HepG2 (cell line): ENCODE results near the gene SLC22A31. TPM values are rescaled to one million over a fixed set of nuclear protein-coding genes. Genes with fewer than 3 reads are reported as not detected.

ENCODE experiments used
- AKNA ChIP-seq: sonication (generic); formaldehyde crosslinking; IDR thresholded peaks from 2 replicates; pipeline ENCODE4 v1.4.0; 2020; ENCODE audit warnings: missing genetic modification reagents, borderline replicate concordance
- ELF3 ChIP-seq: IDR thresholded peaks from 2 replicates; pipeline ENCODE4 v1.6.1; 2016; ENCODE audit warnings: missing genetic modification reagents, missing compliant biosample characterization
- KDM4B ChIP-seq: sonication (generic); formaldehyde crosslinking; IDR thresholded peaks from 2 replicates; pipeline ENCODE4 v1.4.0; 2020; ENCODE audit warnings: missing genetic modification reagents
- MAX ChIP-seq: IDR thresholded peaks from 2 replicates; pipeline ENCODE4 v1.6.1; 2012; ENCODE audit warnings: inconsistent platforms
- MAZ ChIP-seq, 2 experiments: sonication (generic) in 1 of 2; formaldehyde crosslinking in 1 of 2; IDR thresholded peaks; 2 replicates each; pipeline versions ENCODE4 v1.5.0 to v1.6.1; 2012 to 2020; ENCODE audit warnings: low read depth in 2 of 2, mild to moderate bottlenecking in 2 of 2, borderline replicate concordance in 1 of 2, improper control_type of control experiment in 1 of 2, low read length in 1 of 2, missing genetic modification reagents in 1 of 2, moderate library complexity in 1 of 2
- MXD1 ChIP-seq: sonication (generic); formaldehyde crosslinking; IDR thresholded peaks from 2 replicates; pipeline ENCODE4 v1.4.0; 2020; ENCODE audit warnings: mild to moderate bottlenecking, missing genetic modification reagents
- PRDM15 ChIP-seq: sonication (generic); formaldehyde crosslinking; IDR thresholded peaks from 2 replicates; pipeline ENCODE4 v1.4.0; 2020; ENCODE audit warnings: missing genetic modification reagents
- SAP130 ChIP-seq: IDR thresholded peaks from 2 replicates; pipeline ENCODE4 v1.6.1; 2016; ENCODE audit warnings: low read depth
- TAF15 ChIP-seq: fragments of 200-400 bp; formaldehyde crosslinking; IDR thresholded peaks from one replicate; pipeline ENCODE4 v1.6.1; 2018; ENCODE audit warnings: mild to moderate bottlenecking, low read depth, low read length; ENCODE audit not compliant: poor library complexity, severe bottlenecking
- TBX2 ChIP-seq: sonication (generic); formaldehyde crosslinking; IDR thresholded peaks from 2 replicates; pipeline ENCODE4 v1.5.0; 2020; ENCODE audit warnings: missing genetic modification reagents, mild to moderate bottlenecking, borderline replicate concordance
- ZFP82 ChIP-seq: sonication (generic); formaldehyde crosslinking; IDR thresholded peaks from 2 replicates; pipeline ENCODE4 v1.5.1; 2020; ENCODE audit warnings: mild to moderate bottlenecking, missing genetic modification reagents, borderline replicate concordance
- ZNF362 ChIP-seq: sonication (generic); formaldehyde crosslinking; IDR thresholded peaks from 2 replicates; pipeline ENCODE4 v1.4.0; 2020; ENCODE audit warnings: missing genetic modification reagents, mild to moderate bottlenecking, borderline replicate concordance
- ZNF484 ChIP-seq: sonication (generic); formaldehyde crosslinking; IDR thresholded peaks from 2 replicates; pipeline ENCODE4 v1.5.1; 2020; ENCODE audit warnings: mild to moderate bottlenecking, low read depth, missing genetic modification reagents, borderline replicate concordance
- ZNF704 ChIP-seq: sonication (generic); formaldehyde crosslinking; IDR thresholded peaks from 2 replicates; pipeline ENCODE4 v1.8.1; 2023; ENCODE audit warnings: mild to moderate bottlenecking, inconsistent platforms, moderate library complexity, missing genetic modification reagents, borderline replicate concordance
- polyA plus RNA-seq, 8 experiments: library from polyadenylated mRNA; depleted of rRNA in 3 of 8; stranded (reverse) in 7 of 8; unstranded in 1 of 8; fragments of >200 nt; fragmentation: Illumina TruSeq in 4 of 8; extraction: Trizol in 4 of 8; gene quantifications; 2 replicates each; pipeline versions ENCODE4 v1.2.1 to v1.2.3, GENCODE V29; 2011 to 2016; ENCODE audit warnings: low read depth in 4 of 8, missing spikeins in 1 of 8, mixed read lengths in 1 of 8; ENCODE audit not compliant: insufficient read depth in 1 of 8
- total RNA-seq, 5 experiments: library from RNA; depleted of rRNA; stranded (reverse); fragments of >200 nt; fragmentation: Illumina TruSeq; extraction: Trizol; gene quantifications; 2 replicates each; pipeline ENCODE4 v1.2.3, GENCODE V29; 2016; ENCODE audit warnings: low read depth in 1 of 5

SLC22A31 gene
- total and polyA plus RNA-seq, 2 of the 13 experiments (the other 11 are each of a cell fraction or from before 2014, with no cell fraction given) = 67.3 to 83.3 TPM

- TF ChIP-seq AKNA (CRISPR knock-in tag) = 0 out of 2 replicates have a peak, but pooled peaks have one; percentile 32
- no peak for TF ChIP-seq KDM4B
- peak; percentile 23; the same call in 1 of the 2 replicates for TF ChIP-seq TBX2
- no peak for TF ChIP-seq ZNF362 (CRISPR knock-in tag)
- peak; percentile 61; the same call in 1 of the 2 replicates for TF ChIP-seq MAZ (IDR thresholded peaks at IDR 0.05; ENCODE audit: borderline replicate concordance, low read depth, low read length)
- TF ChIP-seq MAZ (CRISPR knock-in tag; IDR thresholded peaks at IDR 0.05; ENCODE audit: low read depth) = no peak; the same call in 1 of the 2 replicates
- peak; percentile 67; the same call in 1 of the 2 replicates for TF ChIP-seq MXD1
- peak; percentile 24; the same call in 1 of the 2 replicates for TF ChIP-seq MAX
- TF ChIP-seq ELF3 (CRISPR knock-in tag) = no peak
- TF ChIP-seq ZFP82 (CRISPR knock-in tag) = peak; percentile 44; the same call in 1 of the 2 replicates
- TF ChIP-seq SAP130 (CRISPR knock-in tag) = peak; percentile 69
- no peak for TF ChIP-seq ZNF484
- TF ChIP-seq PRDM15 = peak; percentile 15; the same call in 1 of the 2 replicates
- TF ChIP-seq TAF15 = peak; percentile 47
- TF ChIP-seq ZNF704 (CRISPR knock-in tag) = no peak
Measured at GRCh38 chr16:89201439-89202377, 1.4 kb upstream of the SLC22A31 start (continued).
